Measurements from ENCODE around the gene UVSSA.

- TF ChIP-seq CTCF (IDR thresholded peaks at IDR 0.05; ENCODE audit: low read depth, low read length) (no peak), POLR2A (IDR thresholded peaks at IDR 0.05; ENCODE audit: extremely low read depth, insufficient read length) (no peak), MYC (IDR thresholded peaks at IDR 0.05; ENCODE audit: low read depth, low read length) (no peak)
Observed at GRCh38 chr4:1375051-1375721, 28.2 kb downstream of the UVSSA start.

Measured in NB4 (cell line).